AG10803 (cell line): ENCODE results near the gene IGF2BP1.
"Not testable (repeated sequence)": the region's sequence is repeated elsewhere in the genome, so short reads cannot be mapped to it uniquely, and the experiment has no call there.

Experiments used
- DNase-seq: peaks from one replicate; pipeline ENCODE4 v3.0.0; 2010; ENCODE audit warnings: low read depth
- H3K4me3 ChIP-seq: 2 replicates; pipeline ENCODE4 v1.5.1; 2011; ENCODE audit warnings: mild to moderate bottlenecking, low read length, control low read depth
- TF ChIP-seq, protein P1 (sequence below): conservative IDR thresholded peaks from 2 replicates; pipeline ENCODE4 v1.5.1; 2011; ENCODE audit warnings: mild to moderate bottlenecking, low read length, control low read depth, inconsistent platforms

Gene IGF2BP1

DNA sequence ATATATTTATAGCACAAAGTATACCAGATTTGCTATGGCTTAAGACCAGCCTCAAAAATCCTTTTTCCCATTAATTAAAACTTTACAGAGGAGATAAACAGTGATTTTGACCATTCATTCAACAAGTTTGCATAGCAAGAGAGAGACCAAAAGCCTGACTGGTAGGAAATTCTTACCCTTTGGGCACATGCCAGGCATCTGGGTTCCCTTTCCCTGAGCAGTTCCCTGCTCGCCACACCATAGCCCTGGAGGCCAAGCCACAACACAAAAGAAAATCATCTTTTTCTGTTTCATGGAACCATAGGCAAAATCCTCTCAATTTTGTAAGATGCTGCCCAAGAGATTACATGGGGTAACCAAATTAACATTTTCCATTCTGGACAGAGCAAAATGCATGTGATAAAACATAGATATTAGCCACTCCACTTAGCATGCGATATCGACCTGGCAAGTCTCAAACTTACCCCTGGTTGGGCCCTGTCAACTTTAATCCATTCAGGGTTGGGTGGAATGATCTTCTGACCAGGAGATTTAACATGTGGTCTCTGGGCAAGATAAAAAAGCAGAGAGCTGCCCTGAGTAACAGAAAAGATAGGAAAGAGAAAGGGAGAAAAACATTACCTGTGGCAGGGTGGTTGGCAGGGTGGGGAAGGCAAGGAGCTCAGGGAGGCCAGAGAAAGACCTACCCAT is 77.8 kb downstream of the IGF2BP1 start:
- peak; percentile 47 for DNase-seq
- TF ChIP-seq, protein P1, sequence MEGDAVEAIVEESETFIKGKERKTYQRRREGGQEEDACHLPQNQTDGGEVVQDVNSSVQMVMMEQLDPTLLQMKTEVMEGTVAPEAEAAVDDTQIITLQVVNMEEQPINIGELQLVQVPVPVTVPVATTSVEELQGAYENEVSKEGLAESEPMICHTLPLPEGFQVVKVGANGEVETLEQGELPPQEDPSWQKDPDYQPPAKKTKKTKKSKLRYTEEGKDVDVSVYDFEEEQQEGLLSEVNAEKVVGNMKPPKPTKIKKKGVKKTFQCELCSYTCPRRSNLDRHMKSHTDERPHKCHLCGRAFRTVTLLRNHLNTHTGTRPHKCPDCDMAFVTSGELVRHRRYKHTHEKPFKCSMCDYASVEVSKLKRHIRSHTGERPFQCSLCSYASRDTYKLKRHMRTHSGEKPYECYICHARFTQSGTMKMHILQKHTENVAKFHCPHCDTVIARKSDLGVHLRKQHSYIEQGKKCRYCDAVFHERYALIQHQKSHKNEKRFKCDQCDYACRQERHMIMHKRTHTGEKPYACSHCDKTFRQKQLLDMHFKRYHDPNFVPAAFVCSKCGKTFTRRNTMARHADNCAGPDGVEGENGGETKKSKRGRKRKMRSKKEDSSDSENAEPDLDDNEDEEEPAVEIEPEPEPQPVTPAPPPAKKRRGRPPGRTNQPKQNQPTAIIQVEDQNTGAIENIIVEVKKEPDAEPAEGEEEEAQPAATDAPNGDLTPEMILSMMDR: no peak

GRCh38 chr17:49076573-49077384 is 79.6 kb downstream of the IGF2BP1 start:
- no peak overlapping the region for H3K4me3 ChIP-seq
- TF ChIP-seq, protein P1: no peak
- peak; percentile 74 for DNase-seq

More for the DNA sequence above, 77.8 kb downstream of the IGF2BP1 start:
- no peak overlapping the region for H3K4me3 ChIP-seq

DNA sequence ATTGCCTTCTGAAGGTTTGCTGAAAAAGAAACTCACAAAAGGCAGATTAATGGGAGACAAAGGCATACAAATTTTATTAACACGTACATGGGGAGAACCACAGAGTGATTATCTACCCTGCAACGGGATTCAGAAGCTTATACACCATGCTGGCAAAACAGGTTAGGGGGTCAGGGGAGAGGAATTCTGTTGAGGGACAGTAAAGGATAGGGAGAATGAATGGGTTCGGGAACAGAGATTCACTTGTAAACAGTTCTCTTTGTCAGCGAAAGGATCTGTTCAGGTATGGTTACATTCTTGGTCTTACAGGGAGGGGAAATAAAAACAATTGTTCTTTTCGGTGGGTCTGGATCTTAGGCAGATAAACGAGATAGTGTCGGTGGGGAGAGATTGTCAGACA is 81.1 kb downstream of the IGF2BP1 start:
- TF ChIP-seq, protein P1: no peak
- H3K4me3 ChIP-seq: no peak overlapping the region
- no peak for DNase-seq

DNA sequence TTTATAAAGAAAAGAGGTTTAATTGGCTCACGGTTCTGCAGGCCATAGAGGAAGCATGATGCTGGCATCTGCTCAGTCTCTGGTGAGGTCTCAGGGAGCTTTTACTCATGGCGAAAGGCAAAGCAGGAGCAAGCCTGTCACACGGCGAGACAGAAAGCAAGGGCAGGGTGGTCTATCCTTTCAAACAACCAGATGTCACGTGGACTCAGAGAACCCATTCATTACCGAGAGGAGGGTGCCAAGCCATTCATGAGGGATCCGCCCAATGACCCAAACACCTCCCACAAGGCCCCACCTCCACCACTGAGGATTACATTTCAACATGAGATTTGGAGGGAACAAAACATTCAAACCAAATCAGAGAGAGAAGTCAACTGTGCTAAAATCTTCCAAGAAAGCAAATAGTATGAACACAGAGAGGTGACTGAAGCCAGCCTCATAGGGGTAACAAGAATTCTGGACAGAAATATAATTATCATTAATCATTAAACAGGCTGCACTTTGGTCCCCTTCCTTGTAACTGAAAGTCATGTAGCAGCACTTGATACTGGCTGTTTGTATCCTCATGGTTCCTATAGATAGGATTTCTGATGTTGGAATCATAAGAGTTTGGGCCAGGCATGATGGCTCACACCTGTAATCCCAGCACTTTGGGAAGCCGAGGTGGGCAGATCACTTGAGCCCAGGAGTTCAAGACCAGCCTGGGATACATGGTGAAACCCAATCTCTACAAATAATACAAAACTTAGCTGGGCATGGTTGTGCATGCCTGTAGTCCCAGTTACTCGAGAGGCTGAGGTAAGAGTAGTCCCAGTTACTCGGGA is 82.9 kb downstream of the IGF2BP1 start:
- TF ChIP-seq, protein P1: no peak
- H3K4me3 ChIP-seq: no peak overlapping the region

GRCh38 chr17:49082231-49082630 is 85.0 kb downstream of the IGF2BP1 start:
- no peak for DNase-seq
- TF ChIP-seq, protein P1: no peak
- H3K4me3 ChIP-seq: no peak overlapping the region

More for the DNA sequence above, 82.9 kb downstream of the IGF2BP1 start:
- DNase-seq: no peak

GRCh38 chr17:49085046-49085445 is 87.9 kb downstream of the IGF2BP1 start:
- not testable (repeated sequence) for DNase-seq, H3K4me3 ChIP-seq
